A549 treated with ZK216348 at 1 μM for 4 hours (cell line): ENCODE measurements around the gene UTP15. TPM values are rescaled to one million over a fixed set of nuclear protein-coding genes. Genes with fewer than 3 reads are reported as not detected.

ENCODE experiments used
- total RNA-seq: library from RNA; stranded (reverse); fragments of 200-300 nt; extraction: Qiagen RNA extraction; gene quantifications from 5 replicates; pipeline ENCODE4 v1.2.3, GENCODE V29; 2022; ENCODE audit warnings: low read depth

The UTP15 gene, protein sequence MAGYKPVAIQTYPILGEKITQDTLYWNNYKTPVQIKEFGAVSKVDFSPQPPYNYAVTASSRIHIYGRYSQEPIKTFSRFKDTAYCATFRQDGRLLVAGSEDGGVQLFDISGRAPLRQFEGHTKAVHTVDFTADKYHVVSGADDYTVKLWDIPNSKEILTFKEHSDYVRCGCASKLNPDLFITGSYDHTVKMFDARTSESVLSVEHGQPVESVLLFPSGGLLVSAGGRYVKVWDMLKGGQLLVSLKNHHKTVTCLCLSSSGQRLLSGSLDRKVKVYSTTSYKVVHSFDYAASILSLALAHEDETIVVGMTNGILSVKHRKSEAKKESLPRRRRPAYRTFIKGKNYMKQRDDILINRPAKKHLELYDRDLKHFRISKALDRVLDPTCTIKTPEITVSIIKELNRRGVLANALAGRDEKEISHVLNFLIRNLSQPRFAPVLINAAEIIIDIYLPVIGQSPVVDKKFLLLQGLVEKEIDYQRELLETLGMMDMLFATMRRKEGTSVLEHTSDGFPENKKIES
- total RNA-seq: 17.8 to 29.3 TPM (median 19.2 TPM) in 5 replicates

DNA sequence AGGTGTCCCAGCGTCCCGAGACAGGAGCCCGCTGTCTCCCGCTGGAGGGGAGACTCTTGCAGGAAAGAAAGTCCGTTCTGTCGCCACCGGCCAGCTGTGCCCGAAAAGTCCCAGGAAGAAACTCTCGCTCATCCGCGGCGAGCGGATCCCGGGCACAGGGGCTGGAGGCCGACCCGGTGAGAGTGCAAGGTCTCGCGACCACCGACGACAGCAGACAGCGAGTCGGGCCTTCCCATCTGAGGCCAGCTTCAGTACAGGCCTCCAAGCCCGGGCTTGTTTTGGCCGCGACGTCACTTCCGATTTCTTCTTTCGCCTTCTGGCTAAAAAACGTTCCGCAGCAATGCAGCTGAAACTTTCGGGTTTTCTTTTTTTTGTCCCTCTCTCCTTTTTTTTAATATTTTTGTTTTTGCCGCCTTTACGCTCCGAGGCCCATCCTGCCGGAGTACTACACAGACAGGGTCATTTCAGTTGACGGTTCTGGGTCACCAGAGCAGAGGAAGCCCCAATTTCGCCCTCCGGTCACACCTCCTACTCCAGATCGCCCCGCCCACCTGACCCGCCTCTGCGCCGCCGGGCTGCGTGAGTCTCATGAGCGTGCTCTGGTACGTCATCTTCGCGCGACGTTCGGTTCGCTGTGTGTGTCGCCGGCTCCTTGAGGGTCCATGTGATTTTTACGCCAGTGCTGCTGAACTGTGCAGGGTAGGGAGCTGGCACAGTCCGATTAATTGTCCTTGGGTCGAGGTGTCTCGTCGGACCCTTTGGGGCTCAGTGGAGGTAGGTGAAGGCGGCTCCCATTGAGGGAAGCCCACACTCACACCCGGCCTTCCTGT is at the start of gene UTP15, which contains the start of gene ANKRA2:
Gene UTP15 (plus strand): TSS at position 605 of the 830 bp plus-strand sequence. CDS start 1,602 bp downstream, outside the sequence.
Gene ANKRA2 (minus strand): TSS at position 501 of the 830 bp plus-strand sequence. CDS start 2,758 bp downstream, outside the sequence.

DNA sequence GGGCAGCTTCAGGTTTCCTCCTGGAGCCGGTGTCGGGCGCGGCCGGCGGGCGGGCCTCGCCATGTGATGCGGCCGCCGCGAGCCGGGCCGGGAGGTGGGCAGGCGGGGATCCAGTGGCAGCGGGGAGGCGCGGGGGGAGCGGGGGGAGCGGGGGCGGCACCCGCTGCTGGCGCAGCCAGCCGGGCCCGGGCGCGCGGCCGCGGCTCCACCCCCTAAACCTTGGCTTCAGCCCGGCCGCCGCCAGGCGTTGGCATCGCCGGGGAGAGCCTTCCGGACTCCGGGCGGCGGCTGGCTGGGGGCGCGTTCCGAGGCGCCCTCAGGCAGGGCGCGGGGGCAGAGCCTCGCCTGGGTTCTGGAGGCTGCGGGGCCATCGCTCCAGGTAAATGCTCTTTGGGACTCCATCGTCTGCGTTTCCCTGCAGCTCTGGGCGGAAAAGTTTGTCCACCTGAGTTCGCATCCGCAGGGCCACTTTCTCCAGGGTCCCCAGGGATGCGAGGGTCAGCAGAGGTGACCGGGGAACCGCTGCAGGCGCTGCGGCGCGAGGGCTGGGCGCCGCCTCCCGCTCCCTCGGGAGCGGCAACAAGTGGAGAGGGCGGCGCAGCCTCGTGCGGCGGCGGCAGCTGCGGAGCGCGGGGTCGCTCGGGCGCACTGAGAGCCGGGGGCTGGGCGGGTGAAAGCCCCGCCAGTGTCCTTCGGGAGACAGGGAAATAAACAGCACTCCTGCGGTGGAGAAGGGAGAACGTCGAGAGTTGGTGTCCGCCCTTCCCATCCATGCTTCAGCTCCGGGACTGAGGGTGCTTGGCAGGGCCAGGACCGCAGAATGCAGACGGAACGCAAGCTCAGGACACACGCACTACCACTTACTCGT is 60.6 kb downstream of the UTP15 start, which contains the start of gene ARHGEF28:
Gene ARHGEF28 (plus strand): TSS at position 253 of the 868 bp plus-strand sequence. CDS start 58,656 bp downstream, outside the sequence.

Other genes with a start within 250 kb of the UTP15 start
- gene FOXD1, start 117.0 kb upstream of the UTP15 start, total RNA-seq: 15.5 to 25.4 TPM (median 19.9 TPM) in 5 replicates
- 1,000 to 1,390 TPM (median 1,038 TPM) in 5 replicates for gene BTF3, start 67.3 kb upstream of the UTP15 start, total RNA-seq
- gene ANKRA2, start 104 bp upstream of the UTP15 start, total RNA-seq: 7.5 to 12.6 TPM (median 10.4 TPM) in 5 replicates
- gene ARHGEF28, start 60.5 kb downstream of the UTP15 start, total RNA-seq: 11.7 to 13.6 TPM (median 13.0 TPM) in 5 replicates